CD4-positive, alpha-beta memory T cell (primary cell): ENCODE measurements around the gene PRRX2. TPM values are rescaled to one million over a fixed set of nuclear protein-coding genes. Genes with fewer than 3 reads are reported as not detected.

Experiments used
- CTCF ChIA-PET: fragments of 350-600 bp; sonication (Branson Sonifier 250); formaldehyde crosslinking; loops from one replicate; lab custom pipeline; 2021; ENCODE audit warnings: inconsistent platforms; ENCODE audit not compliant: partially characterized antibody; lab: Charles Lee
- POLR2A ChIA-PET: fragments of 350-600 bp; sonication (Branson Sonifier 250); formaldehyde crosslinking; loops from one replicate; lab custom pipeline; 2021; ENCODE audit not compliant: partially characterized antibody; lab: Charles Lee
- DNase-seq, 5 donors: peaks; one replicate each; pipeline versions ENCODE4 v3.0.0 to v3.0.0-alpha.2; 2020 to 2022; ENCODE audit warnings: mixed read lengths in 1 of 5
- H3K27ac ChIP-seq: one replicate; pipeline ENCODE4 v1.7.0; 2013; ENCODE audit warnings: low read depth, low read length
- H3K27me3 ChIP-seq: 2 replicates; pipeline ENCODE4 v1.7.0; 2013; ENCODE audit warnings: mild to moderate bottlenecking, low read length, moderate library complexity; ENCODE audit not compliant: insufficient read depth
- H3K36me3 ChIP-seq: 2 replicates; pipeline ENCODE4 v1.7.0; 2013; ENCODE audit warnings: mild to moderate bottlenecking, low read length, moderate library complexity; ENCODE audit not compliant: insufficient read depth
- H3K4me1 ChIP-seq: 2 replicates; pipeline ENCODE4 v1.7.0; 2013; ENCODE audit warnings: mild to moderate bottlenecking, low read length, moderate library complexity; ENCODE audit not compliant: insufficient read depth
- H3K4me3 ChIP-seq, 2 donors: one replicate each; pipeline ENCODE4 v1.7.0; 2013; ENCODE audit warnings: low read length in 2 of 2, mild to moderate bottlenecking in 1 of 2
- H3K9me3 ChIP-seq, 2 donors: one replicate each; pipeline ENCODE4 v1.7.0; 2013; ENCODE audit warnings: low read length in 2 of 2, control low read depth in 1 of 2; ENCODE audit not compliant: control insufficient read depth in 1 of 2
- H3K27ac Mint-ChIP-seq, 7 donors: one replicate each; pipeline ENCODE4 v1.8.0; 2020 to 2021; ENCODE audit warnings: mixed read lengths in 7 of 7, mild to moderate bottlenecking in 6 of 7, inconsistent platforms in 3 of 7, moderate library complexity in 3 of 7
- H3K27me3 Mint-ChIP-seq, 2 donors: one replicate each; pipeline ENCODE4 v1.8.0; 2020 to 2021; ENCODE audit warnings: mixed read lengths in 2 of 2
- H3K36me3 Mint-ChIP-seq, 2 donors: one replicate each; pipeline ENCODE4 v1.8.0; 2020 to 2021; ENCODE audit warnings: mixed read lengths in 2 of 2, inconsistent platforms in 1 of 2, mild to moderate bottlenecking in 1 of 2
- H3K4me1 Mint-ChIP-seq, 4 donors: one replicate each; pipeline ENCODE4 v1.8.0; 2020 to 2021; ENCODE audit warnings: mixed read lengths in 4 of 4, mild to moderate bottlenecking in 1 of 4
- H3K4me3 Mint-ChIP-seq, 8 donors: one replicate each; pipeline ENCODE4 v1.8.0; 2020 to 2021; ENCODE audit warnings: mixed read lengths in 8 of 8, mild to moderate bottlenecking in 7 of 8, moderate library complexity in 6 of 8, inconsistent platforms in 3 of 8
- H3K9me3 Mint-ChIP-seq, 8 donors: one replicate each; pipeline ENCODE4 v1.8.0; 2020 to 2021; ENCODE audit warnings: mixed read lengths in 8 of 8, mild to moderate bottlenecking in 5 of 8, inconsistent platforms in 3 of 8, moderate library complexity in 1 of 8
- intact Hi-C: fragments of 100-400 bp; cut with micrococcal nuclease; formaldehyde crosslinking; loops from one replicate; pipeline ENCODE4 v1.15.1; 2023
- polyA plus RNA-seq, 2 donors: library from polyadenylated mRNA; unstranded; fragments of 300-500 nt; fragmentation: Illumina TruSeq; gene quantifications; one replicate each; pipeline ENCODE4 v1.2.3, GENCODE V29; 2021
- total RNA-seq, 2 experiments: library from RNA; stranded (reverse); gene quantifications; one replicate each; pipeline ENCODE4 v1.2.3, GENCODE V29; 2021

Gene PRRX2
- total and polyA plus RNA-seq, 4 experiments from 2014 or later = not detected

DNA sequence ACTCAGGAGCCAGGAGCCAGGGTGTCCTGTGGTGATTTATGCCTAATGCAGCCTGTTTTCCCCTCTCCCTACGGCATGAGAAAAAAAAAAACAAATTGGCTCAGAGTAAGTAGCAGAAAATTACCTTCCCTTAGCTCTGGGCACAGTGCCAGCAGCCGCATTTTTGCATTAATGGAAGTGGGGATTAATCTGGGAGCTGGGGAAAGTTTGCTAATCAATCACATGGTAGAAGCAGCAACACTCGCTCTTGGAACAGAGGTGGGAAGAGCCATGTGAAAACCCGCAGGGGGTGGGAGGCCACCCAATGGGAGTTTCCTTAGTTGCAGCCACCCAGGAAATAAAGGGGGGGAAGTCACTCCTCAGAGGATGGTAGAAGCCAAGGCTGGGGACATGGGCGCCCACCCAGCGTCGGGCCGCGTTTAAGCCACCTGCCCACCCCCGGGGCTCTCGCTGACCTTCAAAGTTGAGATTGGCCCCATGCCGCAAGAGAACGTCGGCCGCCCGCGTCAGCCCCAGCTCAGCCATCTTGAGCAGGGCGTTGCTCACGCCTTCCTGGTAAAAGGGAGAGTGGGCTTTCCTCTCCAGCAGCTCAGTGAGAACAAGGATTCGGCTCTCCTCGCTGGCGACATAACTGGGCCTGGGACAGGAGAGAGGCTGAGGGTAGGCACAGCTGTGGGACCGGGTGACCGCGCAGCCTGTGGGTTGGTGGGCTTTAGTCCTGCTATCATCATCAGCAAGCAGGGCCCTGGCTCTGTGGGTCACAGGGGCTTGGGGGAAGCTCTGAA, 25.2 kb upstream of the PRRX2 start:
- peaks cover 2 to 30% of the 10 kb centered on the region in 2 donors for H3K36me3 Mint-ChIP-seq
- DNase-seq = no peak
- no peaks in the 10 kb centered on the region for H3K27me3 Mint-ChIP-seq
- H3K27ac ChIP-seq = peak overlapping the region; percentile 81
- peaks cover 26% of the 10 kb centered on the region for H3K4me1 ChIP-seq
- H3K4me3 Mint-ChIP-seq = peak overlapping the region; percentile 35 to 86 (median 82)
- intact Hi-C loops = no loop called here
- H3K9me3 Mint-ChIP-seq = peaks cover 0 to 2% (median 0%) of the 10 kb centered on the region in 8 donors
- POLR2A ChIA-PET = interaction anchor here (5.5 kb wide), 1 partner anchor 14 kb away, joined by 55 read pairs; the partner anchor contains the start of gene NTMT1
- CTCF ChIA-PET = interaction anchor here (0.8 to 7.7 kb wide), 8 partner anchors 10 to 603 kb away, joined by 3 to 75 read pairs (median 6); partner anchors contain the start of gene NTMT1
- H3K4me3 ChIP-seq = peak overlapping the region; percentile 66 to 95
- no peaks in the 10 kb centered on the region for H3K9me3 ChIP-seq
- peaks cover 32% of the 10 kb centered on the region for H3K36me3 ChIP-seq
- H3K27me3 ChIP-seq = no peaks in the 10 kb centered on the region
- H3K27ac Mint-ChIP-seq = peak overlapping the region in 6 of 7 donors; percentile 22 to 93 (median 76)
- H3K4me1 Mint-ChIP-seq = peaks cover 10 to 33% (median 18%) of the 10 kb centered on the region in 4 donors

DNA sequence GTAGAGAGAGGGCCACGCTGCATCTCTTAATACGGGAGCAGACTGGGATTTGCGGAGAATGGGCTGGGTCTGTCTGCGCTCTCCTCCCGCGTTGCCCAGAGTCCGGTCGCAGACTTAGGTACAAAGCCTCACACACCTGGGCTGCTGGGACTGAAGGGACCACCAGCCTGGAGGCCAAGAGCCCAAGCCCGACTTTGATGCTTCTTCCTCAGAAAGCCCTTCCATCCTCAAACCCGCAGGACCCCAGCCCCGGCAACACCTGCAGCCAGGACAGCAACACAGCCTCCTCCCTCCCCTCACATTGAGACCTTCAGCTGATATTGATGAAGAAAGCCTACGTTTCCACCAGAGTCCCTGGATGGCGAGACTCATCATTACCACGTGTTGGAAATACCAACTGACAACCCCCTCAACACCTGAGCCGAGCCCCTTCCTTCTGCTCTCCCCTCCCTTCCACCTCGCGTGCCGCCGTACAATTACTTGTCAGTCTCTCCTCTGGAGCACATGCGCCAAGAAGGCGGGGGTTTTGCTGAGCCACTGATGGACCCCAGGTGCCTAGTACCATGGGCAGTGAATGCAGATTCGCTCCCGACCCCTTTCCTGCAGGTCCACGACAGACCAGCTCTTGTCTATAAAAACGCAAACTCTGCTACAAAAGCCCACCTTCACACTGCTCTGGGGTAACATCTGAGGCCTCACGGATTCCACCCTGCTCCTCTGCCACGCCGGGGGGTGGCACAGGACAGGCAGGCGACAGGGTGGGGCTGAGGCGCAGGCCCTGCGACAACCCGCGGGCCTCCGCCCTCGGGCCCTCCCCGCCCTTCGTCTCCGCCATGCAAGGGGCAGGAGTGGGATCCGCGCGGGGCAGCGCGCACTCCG, 24.3 kb upstream of the PRRX2 start:
- intact Hi-C loops = no loop called here
- H3K27me3 Mint-ChIP-seq = no peaks in the 10 kb centered on the region
- H3K36me3 ChIP-seq = peaks cover 26% of the 10 kb centered on the region
- peak overlapping the region; percentile 66 to 95 for H3K4me3 ChIP-seq
- ChIA-PET POLR2A (interaction anchor here (0.9 to 5.5 kb wide), 2 partner anchors 15 to 463 kb away, joined by 5 to 55 read pairs; partner anchors contain the start of genes IER5L and NTMT1), CTCF (interaction anchor here (0.8 to 7.7 kb wide), 9 partner anchors 11 to 509 kb away, joined by 3 to 75 read pairs (median 4); partner anchors contain the start of gene NTMT1)
- peaks cover 26% of the 10 kb centered on the region for H3K4me1 ChIP-seq
- peak overlapping the region; percentile 79 to 94 (median 89) for H3K27ac Mint-ChIP-seq
- peaks cover 0 to 2% (median 0%) of the 10 kb centered on the region in 8 donors for H3K9me3 Mint-ChIP-seq
- peaks cover 10 to 33% (median 18%) of the 10 kb centered on the region in 4 donors for H3K4me1 Mint-ChIP-seq
- DNase-seq = no peak
- no peaks in the 10 kb centered on the region for H3K9me3 ChIP-seq
- H3K36me3 Mint-ChIP-seq = peaks cover 0 to 23% of the 10 kb centered on the region in 2 donors
- no peaks in the 10 kb centered on the region for H3K27me3 ChIP-seq
- peak overlapping the region; percentile 79 to 92 (median 84) for H3K4me3 Mint-ChIP-seq
- peak overlapping the region; percentile 81 for H3K27ac ChIP-seq

DNA sequence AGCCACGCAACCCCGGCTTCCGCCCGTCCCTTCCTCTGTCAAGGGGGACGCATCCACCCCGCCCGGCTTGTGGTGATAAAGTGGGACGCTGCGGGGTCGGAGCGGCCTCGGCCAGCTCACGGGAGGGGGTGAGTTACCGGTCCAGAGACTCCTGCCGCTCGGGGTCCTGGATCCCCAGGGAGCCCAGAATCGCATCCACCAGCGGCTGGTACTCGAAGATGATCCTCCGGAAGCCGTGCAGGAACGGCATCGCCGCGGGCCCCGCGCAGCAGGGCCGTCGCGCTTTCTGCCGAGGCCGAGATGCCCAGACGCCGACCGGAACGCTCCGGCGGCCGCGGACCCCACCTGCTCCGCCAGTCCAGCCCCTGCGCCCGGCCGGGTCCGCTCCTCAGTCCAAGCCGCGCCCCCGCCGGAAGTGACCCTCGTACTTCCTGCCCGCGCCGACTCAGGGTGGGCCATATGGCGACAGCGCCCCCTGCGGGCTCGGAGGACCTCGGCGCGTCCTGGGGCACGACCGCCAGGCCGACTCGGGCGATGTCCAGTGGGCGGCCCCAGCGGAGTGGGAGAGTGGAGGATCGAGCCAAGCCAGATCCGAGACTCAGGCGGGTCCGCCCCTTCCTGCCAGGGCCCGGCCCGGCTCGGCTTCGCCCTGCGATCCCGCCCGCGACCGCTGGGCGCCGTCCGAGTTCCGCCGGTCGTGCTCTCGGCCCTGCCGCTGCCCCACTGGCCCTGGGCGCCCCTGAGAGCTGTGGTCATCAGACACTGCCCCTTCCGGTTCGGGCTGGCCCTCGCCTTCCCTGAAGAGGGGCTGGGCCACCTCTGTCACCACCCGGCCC, 23.5 kb upstream of the PRRX2 start, which contains the start of gene ASB6:
Gene ASB6, minus strand, starts transcription at position 402 of the 836 bp plus-strand sequence. Its CDS starts 152 bp downstream, at position 250.
- Histone ChIP-seq H3K27ac (peak within 1 kb of the TSS; percentile 81), H3K9me3 (no peaks in the 10 kb centered on the region), H3K4me1 (peaks cover 26% of the 10 kb centered on the region), H3K4me3 (peak within 1 kb of the TSS; percentile 66 to 95), H3K36me3 (peaks cover 24% of the 10 kb centered on the region), H3K27me3 (no peaks in the 10 kb centered on the region)
- POLR2A ChIA-PET = interaction anchor here (0.9 to 5.5 kb wide), 2 partner anchors 16 to 464 kb away, joined by 5 to 55 read pairs; partner anchors contain the start of genes IER5L and NTMT1
- intact Hi-C loops = loop anchor here (1.0 kb wide), 2 partner anchors 16 to 141 kb away; partner anchors contain the start of gene NTMT1
- CTCF ChIA-PET = interaction anchor here (0.8 to 7.7 kb wide), 5 partner anchors 17 to 510 kb away, joined by 3 to 75 read pairs (median 3); partner anchors contain the start of gene NTMT1
- Mint-ChIP-seq H3K36me3 (peaks cover 0 to 22% of the 10 kb centered on the region in 2 donors), H3K4me1 (peaks cover 10 to 33% (median 18%) of the 10 kb centered on the region in 4 donors), H3K9me3 (peaks cover 0 to 2% (median 0%) of the 10 kb centered on the region in 8 donors), H3K4me3 (peak within 1 kb of the TSS; percentile 81 to 92 (median 84)), H3K27ac (peak within 1 kb of the TSS; percentile 85 to 94 (median 89)), H3K27me3 (no peaks in the 10 kb centered on the region)
- peak; percentile 86 to 92 (median 87) for DNase-seq

DNA sequence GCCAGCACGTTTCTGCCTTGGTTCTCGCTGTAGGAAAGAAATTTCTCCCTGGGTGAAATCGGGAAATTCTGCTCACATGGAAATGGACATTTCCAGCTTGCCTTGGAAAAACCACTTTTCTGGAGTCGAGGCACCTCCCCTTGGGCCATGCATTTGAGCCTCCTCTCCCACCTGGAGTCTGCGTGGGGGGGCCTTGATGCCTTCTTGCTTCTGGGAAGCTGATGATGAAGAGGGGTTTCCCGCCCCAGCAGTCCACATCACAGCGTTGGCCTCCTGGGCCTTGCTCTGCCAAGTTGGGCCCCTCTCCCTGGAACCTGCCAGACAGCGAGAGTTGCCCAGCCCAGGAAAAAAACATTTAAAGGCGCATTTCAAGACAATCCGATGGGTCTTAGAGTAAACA, 21.7 kb upstream of the PRRX2 start:
- ChIA-PET CTCF (interaction anchor here (1.2 to 7.7 kb wide), 3 partner anchors 19 to 512 kb away, joined by 3 to 75 read pairs (median 11); partner anchors contain the start of gene NTMT1), POLR2A (interaction anchor here (5.5 kb wide), 1 partner anchor 18 kb away, joined by 55 read pairs; the partner anchor contains the start of gene NTMT1)
- intact Hi-C loops = no loop called here
- H3K9me3 Mint-ChIP-seq = no peaks in the 10 kb centered on the region
- Histone ChIP-seq H3K27ac (no peak overlapping the region), H3K27me3 (no peaks in the 10 kb centered on the region), H3K4me3 (no peak overlapping the region), H3K4me1 (peaks cover 26% of the 10 kb centered on the region), H3K36me3 (peaks cover 7% of the 10 kb centered on the region), H3K9me3 (no peaks in the 10 kb centered on the region)
- DNase-seq = no peak
- H3K36me3 Mint-ChIP-seq = peaks cover 0 to 7% of the 10 kb centered on the region in 2 donors
- H3K4me3 Mint-ChIP-seq = peak overlapping the region in 6 of 8 donors; percentile 6 to 67 (median 34)
- peak overlapping the region in 2 of 7 donors; percentile 10 to 89 for H3K27ac Mint-ChIP-seq
- H3K4me1 Mint-ChIP-seq = peaks cover 8 to 23% (median 16%) of the 10 kb centered on the region in 4 donors
- H3K27me3 Mint-ChIP-seq = no peaks in the 10 kb centered on the region

DNA sequence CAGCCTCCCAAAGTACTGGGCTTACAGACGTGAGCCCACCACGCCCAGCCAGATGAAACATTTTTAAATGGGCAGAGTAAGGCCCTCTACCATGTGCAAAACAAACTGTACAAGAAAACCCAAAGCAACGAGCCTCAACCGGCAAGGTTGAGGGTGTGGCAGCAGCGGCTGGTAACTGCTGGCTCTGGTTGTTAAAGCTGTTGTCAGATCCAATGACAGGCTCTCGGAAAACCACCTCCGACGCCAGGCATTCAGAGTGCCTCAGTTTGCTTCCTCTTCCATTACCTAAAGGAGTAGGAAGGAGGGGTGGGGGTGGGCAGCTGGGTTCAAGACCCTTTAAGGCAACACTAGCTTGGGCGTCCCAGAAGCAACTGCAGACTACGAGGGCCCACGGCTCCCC, 21.1 kb upstream of the PRRX2 start:
- no peak for DNase-seq
- Histone ChIP-seq H3K27me3 (no peaks in the 10 kb centered on the region), H3K36me3 (no peaks in the 10 kb centered on the region), H3K9me3 (no peaks in the 10 kb centered on the region), H3K27ac (no peak overlapping the region), H3K4me1 (peaks cover 26% of the 10 kb centered on the region), H3K4me3 (no peak overlapping the region)
- H3K27me3 Mint-ChIP-seq = no peaks in the 10 kb centered on the region
- CTCF ChIA-PET = interaction anchor here (1.2 kb wide), 1 partner anchor 506 kb away, joined by 3 read pairs; no protein-coding TSS in a partner anchor
- H3K36me3 Mint-ChIP-seq = peaks cover 0 to 6% of the 10 kb centered on the region in 2 donors
- no peaks in the 10 kb centered on the region for H3K9me3 Mint-ChIP-seq
- POLR2A ChIA-PET = no interaction called here
- no peak overlapping the region for H3K27ac Mint-ChIP-seq
- no peak overlapping the region for H3K4me3 Mint-ChIP-seq
- intact Hi-C loops = no loop called here
- H3K4me1 Mint-ChIP-seq = peaks cover 8 to 23% (median 16%) of the 10 kb centered on the region in 4 donors

DNA sequence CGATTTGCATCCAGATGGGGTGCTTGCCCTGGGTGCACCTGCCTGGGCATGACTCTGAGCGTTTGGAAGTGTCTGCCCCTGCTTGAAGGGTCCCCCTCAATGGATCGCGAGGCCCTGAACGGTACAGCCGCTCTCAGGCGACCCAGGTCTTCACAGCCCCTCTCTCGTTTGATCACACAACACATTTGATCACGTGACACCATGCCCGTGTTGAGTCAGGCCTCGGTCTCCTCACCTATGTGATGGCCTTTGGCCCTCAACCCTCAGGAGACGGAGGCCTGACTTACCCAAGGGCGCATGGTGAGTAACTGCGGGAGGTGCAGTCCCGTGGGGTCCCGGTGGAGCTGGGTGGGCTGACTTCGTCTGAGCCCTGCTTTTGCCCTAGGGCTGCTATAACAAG, 20.5 kb upstream of the PRRX2 start:
- no peak overlapping the region for H3K4me3 ChIP-seq
- H3K4me1 ChIP-seq = peaks cover 21% of the 10 kb centered on the region
- Mint-ChIP-seq H3K27me3 (no peaks in the 10 kb centered on the region), H3K9me3 (no peaks in the 10 kb centered on the region), H3K4me3 (no peak overlapping the region), H3K27ac (no peak overlapping the region), H3K36me3 (peaks cover 0 to 5% of the 10 kb centered on the region in 2 donors), H3K4me1 (peaks cover 8 to 21% (median 16%) of the 10 kb centered on the region in 4 donors)
- no peak for DNase-seq
- POLR2A ChIA-PET = no interaction called here
- H3K36me3 ChIP-seq = no peaks in the 10 kb centered on the region
- no peak overlapping the region for H3K27ac ChIP-seq
- H3K9me3 ChIP-seq = no peaks in the 10 kb centered on the region
- no peaks in the 10 kb centered on the region for H3K27me3 ChIP-seq
- intact Hi-C loops = no loop called here
- CTCF ChIA-PET = no interaction called here
